Stomach (tissue), 9 donors: ENCODE measurements around the gene SORCS2. TPM values are rescaled to one million over a fixed set of nuclear protein-coding genes. Genes with fewer than 3 reads are reported as not detected.

Source experiments
- DNase-seq, 2 donors: peaks; one replicate each; pipeline versions ENCODE4 v3.0.0 to v3.0.0-alpha.2; 2013 to 2019
- H3K27ac ChIP-seq, 5 donors: fragments of 200-600 bp in 4 of 5; sonication (generic) in 4 of 5; one replicate each; pipeline ENCODE4 v1.5.1; 2013 to 2019; ENCODE audit warnings: mild to moderate bottlenecking in 1 of 5, moderate library complexity in 1 of 5
- H3K27me3 ChIP-seq, 3 donors: fragments of 200-600 bp; sonication (generic); one replicate each; pipeline ENCODE4 v1.5.1; 2017 to 2019; ENCODE audit warnings: mixed run types in 1 of 3
- H3K36me3 ChIP-seq, 4 donors: fragments of 200-600 bp; sonication (generic); 1 replicate in 3 of 4; 2 replicates in 1 of 4; pipeline ENCODE4 v1.5.1; 2016 to 2019
- H3K4me1 ChIP-seq, 4 donors: fragments of 200-600 bp; sonication (generic); one replicate each; pipeline ENCODE4 v1.5.1; 2016 to 2019
- H3K4me3 ChIP-seq, 4 donors: fragments of 200-600 bp; sonication (generic) in 3 of 4; one replicate each; pipeline ENCODE4 v1.5.1; 2016 to 2019; ENCODE audit warnings: mild to moderate bottlenecking in 1 of 4
- H3K9me3 ChIP-seq, 4 donors: fragments of 200-600 bp; sonication (generic); one replicate each; pipeline ENCODE4 v1.5.1; 2016 to 2019
- EP300 ChIP-seq: sonication (generic); formaldehyde crosslinking; IDR thresholded peaks from one replicate; pipeline ENCODE4 v1.6.1; 2017; ENCODE audit warnings: antibody characterized with exemption
- POLR2A ChIP-seq, 4 donors: fragments of 450-650 bp; IDR thresholded peaks; one replicate each; pipeline ENCODE4 v1.6.1; 2016; ENCODE audit warnings: antibody characterized with exemption in 4 of 4, control low read depth in 2 of 4, mild to moderate bottlenecking in 1 of 4, moderate library complexity in 1 of 4
- POLR2AphosphoS5 ChIP-seq, 3 donors: sonication (generic); formaldehyde crosslinking; IDR thresholded peaks; one replicate each; pipeline ENCODE4 v1.6.1; 2016; ENCODE audit warnings: antibody characterized with exemption in 3 of 3
- WGBS, 5 donors: extraction: QIAGEN DNeasy Blood & Tissue Kit in 3 of 5; methylation state at CpG; one replicate each; pipeline versions ENCODE4 v1.1.5 to v1.1.7; 2013 to 2018; 5-methylcytosine and 5-hydroxymethylcytosine counted together
- intact Hi-C: fragments of 100-400 bp; cut with DNase I; formaldehyde crosslinking; loops from one replicate; pipeline ENCODE4 v1.15.1; 2023; ENCODE audit warnings: low total_unique reads
- polyA plus RNA-seq, 3 donors: library from polyadenylated mRNA; stranded (reverse); fragments of 200-250 nt; gene quantifications; one replicate each; pipeline ENCODE4 v1.2.3, GENCODE V29; 2013
- total RNA-seq, 5 donors: library from RNA; depleted of rRNA; stranded (reverse); fragments of >200 nt; gene quantifications; one replicate each; pipeline versions ENCODE4 v1.1.0 to v1.2.3, GENCODE V29; 2014 to 2016
- TF ChIP-seq, protein P1 (sequence below), 7 experiments: fragments of 450-650 bp in 4 of 7; fragments of 200-600 bp in 3 of 7; sonication (generic) in 3 of 7; IDR thresholded peaks; one replicate each; pipeline ENCODE4 v1.5.1; 2016 to 2019; ENCODE audit warnings: antibody characterized with exemption in 7 of 7, control low read depth in 2 of 7, mild to moderate bottlenecking in 1 of 7
- donor health status: healthy with polysubstance abuse.
- donor health status: Bipolar disorder and iron deficiency.
- donor health status: healthy.

Gene SORCS2
- total and polyA plus RNA-seq, 8 donors: under 0.01 to 13.0 (median 0.50) TPM; not detected in 1

DNA sequence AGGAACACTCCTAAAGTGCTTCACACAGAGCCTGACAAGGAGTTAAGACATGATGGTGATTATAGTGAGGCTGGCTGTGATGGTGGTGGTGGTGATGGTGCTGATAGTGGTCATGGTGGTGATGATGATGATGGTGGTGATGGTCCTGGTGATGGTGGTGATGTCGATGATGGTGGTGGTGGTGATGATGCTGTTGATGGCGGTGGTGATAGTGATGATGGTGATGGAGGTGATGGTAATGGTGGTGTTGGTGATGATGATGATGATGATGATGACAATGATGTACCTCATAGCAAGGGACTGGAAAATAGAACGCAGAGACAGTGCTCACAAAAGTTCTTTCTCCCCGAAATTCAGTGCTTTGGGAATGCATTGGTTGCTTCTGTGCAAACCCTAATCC lies 276.7 kb downstream of the SORCS2 start:
- H3K27me3 ChIP-seq: peaks cover 0 to 40% (median 12%) of the 10 kb centered on the region in 3 donors
- no peak for DNase-seq
- no peak for TF ChIP-seq POLR2A (IDR thresholded peaks at IDR 0.05)
- no peak for TF ChIP-seq EP300
- TF ChIP-seq POLR2AphosphoS5 (IDR thresholded peaks at IDR 0.05): no peak
- TF ChIP-seq, protein P1, sequence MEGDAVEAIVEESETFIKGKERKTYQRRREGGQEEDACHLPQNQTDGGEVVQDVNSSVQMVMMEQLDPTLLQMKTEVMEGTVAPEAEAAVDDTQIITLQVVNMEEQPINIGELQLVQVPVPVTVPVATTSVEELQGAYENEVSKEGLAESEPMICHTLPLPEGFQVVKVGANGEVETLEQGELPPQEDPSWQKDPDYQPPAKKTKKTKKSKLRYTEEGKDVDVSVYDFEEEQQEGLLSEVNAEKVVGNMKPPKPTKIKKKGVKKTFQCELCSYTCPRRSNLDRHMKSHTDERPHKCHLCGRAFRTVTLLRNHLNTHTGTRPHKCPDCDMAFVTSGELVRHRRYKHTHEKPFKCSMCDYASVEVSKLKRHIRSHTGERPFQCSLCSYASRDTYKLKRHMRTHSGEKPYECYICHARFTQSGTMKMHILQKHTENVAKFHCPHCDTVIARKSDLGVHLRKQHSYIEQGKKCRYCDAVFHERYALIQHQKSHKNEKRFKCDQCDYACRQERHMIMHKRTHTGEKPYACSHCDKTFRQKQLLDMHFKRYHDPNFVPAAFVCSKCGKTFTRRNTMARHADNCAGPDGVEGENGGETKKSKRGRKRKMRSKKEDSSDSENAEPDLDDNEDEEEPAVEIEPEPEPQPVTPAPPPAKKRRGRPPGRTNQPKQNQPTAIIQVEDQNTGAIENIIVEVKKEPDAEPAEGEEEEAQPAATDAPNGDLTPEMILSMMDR (IDR thresholded peaks at IDR 0.05): no peak
- no peak overlapping the region for H3K4me3 ChIP-seq
- intact Hi-C loops: no loop called here
- no peak overlapping the region for H3K27ac ChIP-seq
- H3K36me3 ChIP-seq: no peaks in the 10 kb centered on the region
- WGBS, 5 donors: 80 to 85% (median 83%) methylated on average over 4 of the region's 4 CpGs
- peaks cover 0 to 13% (median 7%) of the 10 kb centered on the region in 4 donors for H3K9me3 ChIP-seq
- H3K4me1 ChIP-seq: no peaks in the 10 kb centered on the region

- no peaks in the 10 kb centered on the region for H3K4me1 ChIP-seq
- no peak for TF ChIP-seq POLR2AphosphoS5 (IDR thresholded peaks at IDR 0.05)
- TF ChIP-seq POLR2A (IDR thresholded peaks at IDR 0.05): no peak
- TF ChIP-seq, protein P1 (IDR thresholded peaks at IDR 0.05): no peak
- H3K4me3 ChIP-seq: no peak overlapping the region
- WGBS, 5 donors: 78 to 90% (median 82%) methylated on average over 3 of the region's 3 CpGs
- H3K9me3 ChIP-seq: peaks cover 0 to 13% (median 7%) of the 10 kb centered on the region in 4 donors
- no peaks in the 10 kb centered on the region for H3K36me3 ChIP-seq
- intact Hi-C loops: no loop called here
- no peak for DNase-seq
- H3K27me3 ChIP-seq: peaks cover 0 to 37% (median 12%) of the 10 kb centered on the region in 3 donors
- no peak overlapping the region for H3K27ac ChIP-seq
These were observed 277.8 kb downstream of the SORCS2 start for GRCh38 chr4:7470111-7470510.

GRCh38 chr4:7470522-7471128 lies 278.3 kb downstream of the SORCS2 start:
- no peaks in the 10 kb centered on the region for H3K36me3 ChIP-seq
- H3K4me1 ChIP-seq: no peaks in the 10 kb centered on the region
- no peak for DNase-seq
- WGBS, 5 donors: 80 to 86% (median 85%) methylated on average over 8 of the region's 8 CpGs
- no peak overlapping the region for H3K4me3 ChIP-seq
- intact Hi-C loops: no loop called here
- TF ChIP-seq POLR2A (IDR thresholded peaks at IDR 0.05) (no peak), EP300 (no peak), POLR2AphosphoS5 (IDR thresholded peaks at IDR 0.05) (no peak)
- TF ChIP-seq, protein P1 (IDR thresholded peaks at IDR 0.05): no peak
- H3K27me3 ChIP-seq: peaks cover 0 to 34% (median 12%) of the 10 kb centered on the region in 3 donors
- no peak overlapping the region for H3K27ac ChIP-seq
- H3K9me3 ChIP-seq: peaks cover 0 to 11% (median 7%) of the 10 kb centered on the region in 4 donors

GRCh38 chr4:7472442-7473013 lies 280.2 kb downstream of the SORCS2 start:
- Histone ChIP-seq H3K4me3 (no peak overlapping the region), H3K4me1 (no peaks in the 10 kb centered on the region), H3K27me3 (peaks cover 0 to 34% (median 12%) of the 10 kb centered on the region in 3 donors), H3K27ac (no peak overlapping the region), H3K9me3 (no peaks in the 10 kb centered on the region), H3K36me3 (no peaks in the 10 kb centered on the region)
- WGBS, 5 donors: 36 to 58% (median 41%) methylated on average over 17 to 19 of the region's 19 CpGs
- DNase-seq: no peak
- intact Hi-C loops: no loop called here
- TF ChIP-seq EP300: no peak
- TF ChIP-seq, protein P1 (IDR thresholded peaks at IDR 0.05): no peak
- no peak for TF ChIP-seq POLR2AphosphoS5 (IDR thresholded peaks at IDR 0.05)
- no peak for TF ChIP-seq POLR2A (IDR thresholded peaks at IDR 0.05)
